Head of caudate nucleus (tissue), 42 donors: ENCODE results near the gene TBCA.

Experiments used
- DNase-seq, 42 donors: peaks; one replicate each; pipeline versions ENCODE4 v3.0.0 to v3.0.0-alpha.2; 2020 to 2021; ENCODE audit warnings: mixed read lengths in 7 of 42
- intact Hi-C: fragments of 100-400 bp; cut with DNase I; formaldehyde crosslinking; loops from one replicate; pipeline ENCODE4 v1.15.0; 2022

Gene TBCA

DNA sequence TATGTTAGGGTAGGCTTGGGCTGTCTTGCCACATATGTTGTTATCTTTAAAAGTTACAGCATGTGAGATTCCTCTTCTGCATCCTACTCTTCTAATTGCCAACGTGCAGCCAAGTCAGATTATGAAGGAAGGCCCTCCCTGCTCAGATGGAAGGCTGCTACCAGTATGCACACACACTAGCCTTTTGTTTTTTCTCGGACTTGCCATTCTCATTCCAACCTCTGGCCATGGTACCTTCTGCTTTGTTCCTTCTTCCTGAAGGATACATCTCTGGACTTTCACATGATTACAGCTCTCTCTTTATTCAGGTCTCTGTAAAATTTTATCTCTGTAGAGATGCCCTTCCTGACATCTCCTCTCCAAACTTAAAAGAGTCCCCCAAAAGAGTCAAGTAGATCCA is 124.8 kb downstream of the TBCA start:
- DNase-seq: no peak
- intact Hi-C loops: no loop called here

DNA sequence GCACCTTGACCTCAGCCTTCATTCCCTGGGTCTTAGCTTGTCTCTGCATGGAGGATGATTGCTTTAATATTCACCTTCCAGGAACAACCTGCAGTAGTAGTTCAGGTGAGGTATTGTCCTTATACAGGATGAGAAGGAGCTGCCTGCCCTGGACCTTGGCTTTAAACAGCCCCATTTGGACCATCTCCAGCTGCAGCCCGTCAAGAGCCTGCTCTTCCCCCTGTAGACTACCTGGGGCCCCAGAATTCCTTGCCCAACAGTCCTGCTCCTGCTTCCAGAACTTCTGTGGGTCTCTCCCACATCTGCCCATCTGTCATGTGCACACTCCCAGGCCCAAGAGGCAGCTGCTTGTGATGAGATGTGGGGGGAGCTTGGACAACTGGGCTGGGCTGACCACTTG is 125.5 kb downstream of the TBCA start:
- intact Hi-C loops: no loop called here

DNA sequence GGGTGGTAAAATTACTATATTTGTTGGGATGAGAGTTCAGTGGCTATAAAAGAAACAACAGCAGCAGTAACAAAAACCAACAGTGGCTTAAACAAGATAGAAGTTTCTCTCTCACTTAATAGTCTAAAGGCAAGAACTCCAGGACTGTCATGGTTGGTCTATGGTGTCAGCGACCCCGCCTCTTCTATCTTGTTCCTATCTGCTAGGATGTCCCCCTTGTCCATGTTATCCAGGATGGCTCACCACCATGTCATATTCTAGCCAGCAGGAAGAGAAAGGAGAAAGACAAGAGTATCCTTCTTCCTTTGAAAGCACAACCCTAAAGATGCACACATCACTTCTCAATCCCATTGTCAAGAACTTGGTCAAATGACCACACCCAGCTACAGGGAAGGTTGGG is 126.4 kb downstream of the TBCA start:
- intact Hi-C loops: loop anchor here (5.0 to 10.0 kb wide), 3 partner anchors 128 to 345 kb away; partner anchors contain the start of gene TBCA
- no peak for DNase-seq

More for the DNA sequence above, 125.5 kb downstream of the TBCA start:
- DNase-seq: no peak

DNA sequence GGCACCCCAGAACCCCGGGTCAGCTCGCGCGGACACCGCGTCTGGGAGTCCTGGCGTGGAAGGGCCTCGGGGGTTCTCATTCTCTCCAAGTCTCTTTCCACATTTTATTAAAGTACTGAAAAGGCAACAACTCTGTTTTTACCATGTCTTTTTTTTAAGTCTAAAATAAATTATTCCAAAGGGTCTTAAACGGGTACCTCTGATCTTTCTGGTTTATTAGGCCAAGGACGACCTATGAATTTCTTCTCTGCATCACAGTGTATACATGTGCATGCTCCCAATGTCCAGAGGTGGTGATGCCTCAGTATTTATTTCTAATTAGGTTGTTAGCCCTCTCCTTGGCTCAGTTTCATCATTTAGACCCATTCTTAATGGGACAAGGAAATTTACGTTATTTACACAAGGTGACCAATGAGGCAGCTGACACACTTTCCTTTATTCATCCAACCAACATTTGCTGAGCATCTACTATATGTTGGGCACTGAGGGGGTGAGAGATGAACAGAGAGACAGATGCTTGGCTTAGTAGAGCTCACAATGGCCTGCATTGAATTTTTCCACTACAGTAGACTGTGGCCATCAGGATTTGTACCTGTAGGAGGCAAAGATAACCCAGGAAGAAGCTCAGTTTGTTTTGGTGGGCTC is 130.0 kb downstream of the TBCA start:
- DNase-seq: no peak
- intact Hi-C loops: loop anchor here (5.0 to 10.0 kb wide), 3 partner anchors 131 to 349 kb away; partner anchors contain the start of gene TBCA

DNA sequence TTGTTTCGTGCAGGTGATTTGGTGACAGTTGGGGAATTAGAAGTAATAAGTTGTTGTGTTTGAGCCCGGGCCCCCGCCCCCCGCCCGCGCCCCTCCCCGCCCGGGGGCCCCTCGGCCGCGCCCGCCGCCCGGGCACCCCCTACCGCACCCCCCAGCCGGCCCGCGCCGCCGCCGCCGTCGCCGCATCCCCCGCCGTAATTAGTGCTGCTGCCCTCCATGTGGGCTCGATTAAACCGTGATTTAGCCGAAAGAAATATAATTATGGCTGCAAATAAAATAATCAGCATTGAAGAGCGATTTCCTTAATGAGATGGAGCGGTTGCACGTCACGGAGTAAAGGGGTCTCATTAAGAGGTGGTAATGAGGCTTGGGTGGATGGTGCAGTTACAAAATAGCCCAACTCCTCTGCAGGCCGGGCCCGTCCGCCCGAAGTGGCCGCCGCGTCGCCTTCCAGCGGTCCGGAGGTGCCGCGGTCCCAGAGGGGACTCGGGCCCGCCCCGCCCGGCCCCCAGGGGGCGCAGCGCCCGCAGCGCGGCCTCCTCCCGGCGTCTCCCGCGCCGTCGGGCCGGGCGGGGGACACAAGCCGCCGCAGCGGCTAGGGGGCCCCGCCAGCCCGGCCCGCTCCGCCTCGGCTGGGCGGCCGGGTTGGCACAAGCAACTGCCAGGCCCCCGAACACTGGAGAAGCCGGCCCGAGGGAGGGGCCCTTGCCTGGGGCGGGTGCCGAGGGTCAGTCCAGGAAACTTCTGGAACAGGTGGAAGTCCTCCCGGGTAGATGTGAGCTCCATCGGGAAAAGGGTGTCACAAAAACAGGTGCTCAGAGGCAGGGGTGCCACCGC is 130.8 kb downstream of the TBCA start:
- peak in 30 of 42 donors; percentile 13 to 72 (median 44) for DNase-seq
- intact Hi-C loops: loop anchor here (5.0 to 10.0 kb wide), 3 partner anchors 132 to 349 kb away; partner anchors contain the start of gene TBCA

DNA sequence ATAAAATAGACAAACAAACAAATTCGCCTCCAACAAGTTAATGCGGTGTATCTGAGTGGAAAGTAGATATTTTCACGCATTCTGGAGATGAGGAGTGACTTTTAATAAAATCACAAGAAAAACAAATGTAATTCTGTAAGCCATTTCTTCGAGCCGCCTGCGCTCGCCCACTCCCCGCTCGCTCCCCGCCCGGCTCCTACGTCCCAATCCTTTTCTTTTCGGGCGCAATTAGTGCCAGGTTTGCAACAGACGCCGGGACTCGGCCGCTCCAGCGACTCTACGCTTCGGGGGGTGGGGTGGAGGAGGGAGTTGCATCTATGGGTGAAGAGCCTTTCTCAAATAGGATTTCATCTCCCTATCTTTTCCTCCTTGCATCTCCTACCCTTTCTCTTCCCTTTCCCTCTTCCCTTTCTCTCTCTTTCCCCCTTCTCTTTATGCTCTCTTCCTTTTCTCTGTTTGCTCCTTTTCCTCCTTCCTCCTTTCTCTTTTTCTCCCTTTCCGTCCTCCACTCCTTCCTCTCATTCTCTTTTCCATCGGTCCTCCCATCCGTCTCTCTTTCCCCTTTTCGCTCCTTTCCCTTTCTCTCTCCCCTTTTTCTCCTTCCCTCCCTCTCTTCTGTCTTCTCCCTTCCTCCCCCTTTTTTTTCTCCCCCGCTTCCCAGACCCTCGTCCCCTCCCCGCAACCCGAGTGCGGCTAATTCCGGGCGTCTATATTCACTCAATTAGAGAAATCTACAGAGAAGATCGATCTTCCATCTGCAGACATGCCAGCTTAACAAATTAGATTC is 131.6 kb downstream of the TBCA start:
- DNase-seq: no peak
- intact Hi-C loops: loop anchor here (5.0 to 10.0 kb wide), 3 partner anchors 133 to 350 kb away; partner anchors contain the start of gene TBCA

DNA sequence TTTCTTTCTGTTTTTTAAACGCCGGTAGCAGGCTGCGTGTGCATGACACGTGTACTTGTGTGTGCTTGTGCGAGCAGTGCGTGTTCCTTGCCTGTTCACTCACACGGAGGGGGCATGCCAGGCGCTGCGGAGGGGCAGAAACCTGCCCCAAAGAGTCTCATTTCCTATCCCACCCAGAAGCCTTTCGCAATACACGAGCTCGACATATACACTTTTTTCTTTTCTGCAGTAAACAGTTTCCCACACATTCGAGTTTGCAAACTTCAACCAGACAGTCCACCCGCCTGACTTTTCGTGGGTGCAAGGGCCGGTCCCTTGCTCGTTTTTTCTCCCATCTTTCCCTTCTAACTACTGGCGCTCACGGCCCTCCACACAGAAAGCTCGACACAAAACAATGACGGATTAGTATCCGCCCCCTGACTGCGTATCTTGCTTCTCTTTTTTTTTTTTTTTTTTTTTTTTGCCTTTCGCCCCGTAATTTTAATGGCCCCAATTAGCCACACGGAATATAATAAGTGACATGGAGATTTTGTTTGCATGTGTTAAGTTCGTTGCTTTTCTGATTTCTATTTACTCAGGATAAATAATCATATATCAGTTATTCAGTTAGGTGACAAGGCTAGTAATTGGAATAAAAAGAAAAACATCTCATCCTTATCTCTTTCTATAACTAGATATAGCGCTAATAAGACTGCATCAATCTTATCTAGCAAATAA is 132.3 kb downstream of the TBCA start:
- intact Hi-C loops: loop anchor here (10.0 kb wide), 2 partner anchors 201 to 351 kb away; no protein-coding TSS in a partner anchor
- DNase-seq: no peak

DNA sequence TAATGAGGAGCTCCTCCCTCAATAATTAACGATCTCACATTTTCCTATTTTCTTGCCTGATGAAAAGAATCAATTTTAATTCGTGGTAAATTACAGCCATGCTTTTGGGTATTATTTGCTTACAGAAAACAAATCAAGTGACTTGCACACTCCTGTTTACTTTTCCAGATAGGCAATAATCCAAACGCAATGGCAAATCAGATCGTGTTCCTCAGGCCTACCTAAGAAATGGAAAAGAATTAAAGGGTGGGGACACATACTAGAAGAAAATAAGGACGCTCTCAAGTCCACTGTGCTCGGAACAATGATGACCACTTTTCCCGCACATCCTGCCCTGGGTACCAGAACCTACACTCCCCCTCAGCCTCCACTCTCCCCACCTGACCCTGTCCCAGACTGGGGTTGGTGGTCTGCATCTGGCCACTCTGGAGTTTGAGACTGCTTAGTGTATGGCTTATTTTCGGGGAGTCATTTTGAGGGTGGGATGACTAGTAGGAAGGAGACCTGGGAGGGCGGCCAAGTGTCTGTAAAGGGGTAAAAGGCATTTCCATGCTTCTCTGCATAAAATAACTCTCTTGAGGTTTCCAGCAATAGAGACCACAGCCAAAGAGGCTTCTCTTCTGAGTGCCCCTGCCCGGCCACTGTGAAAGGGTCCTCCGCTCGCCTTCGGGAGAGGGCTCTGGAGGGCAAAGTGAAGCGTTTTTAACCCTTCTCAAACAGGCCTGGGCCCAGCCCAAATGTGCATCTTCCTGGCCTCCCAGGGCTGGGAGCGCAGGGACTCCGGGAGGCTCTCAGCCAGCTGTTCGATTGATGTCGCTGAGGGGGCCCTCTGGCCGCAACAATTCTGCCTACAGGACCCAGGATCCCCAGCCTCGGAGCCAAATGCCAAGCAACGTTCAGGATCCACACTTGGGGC is 133.1 kb downstream of the TBCA start:
- DNase-seq: no peak
- intact Hi-C loops: loop anchor here (10.0 kb wide), 2 partner anchors 202 to 352 kb away; no protein-coding TSS in a partner anchor

DNA sequence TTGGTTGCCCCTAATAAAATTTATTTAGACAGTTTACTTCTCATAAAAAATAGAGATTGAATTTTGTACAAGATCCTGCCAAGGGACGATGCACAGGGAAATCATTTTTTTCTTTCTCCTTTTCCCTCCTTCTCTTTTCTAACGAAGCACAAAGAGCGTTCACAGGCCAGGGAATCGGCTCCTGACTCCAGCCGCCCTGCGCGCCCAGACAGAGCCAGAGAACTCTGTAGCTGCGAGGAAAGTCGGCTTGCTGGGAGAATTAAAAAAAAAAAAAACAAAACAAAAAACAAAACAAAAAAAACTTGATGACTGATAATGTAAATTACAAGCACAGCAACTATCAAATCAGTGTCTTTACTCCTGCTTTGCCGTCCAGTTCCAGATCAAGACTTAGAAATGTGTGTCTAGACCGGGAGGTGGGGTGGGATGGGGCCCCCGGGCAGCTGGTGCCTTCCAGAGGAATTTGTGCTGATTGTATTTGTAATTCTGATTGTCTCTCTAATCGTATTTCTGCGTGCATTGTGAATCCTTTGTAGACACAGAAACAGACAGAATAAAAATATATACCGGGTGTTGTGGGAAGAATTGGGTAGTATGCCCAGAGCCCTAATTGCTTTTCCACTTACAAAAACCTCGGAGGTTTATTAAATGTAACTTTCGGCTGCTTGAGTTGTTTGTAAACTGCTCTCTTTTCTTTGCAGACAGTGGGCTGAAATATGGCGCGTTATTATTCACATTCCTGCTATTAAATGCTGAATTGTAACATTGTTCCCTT is 134.0 kb downstream of the TBCA start:
- no peak for DNase-seq
- intact Hi-C loops: loop anchor here (10.0 kb wide), 2 partner anchors 203 to 353 kb away; no protein-coding TSS in a partner anchor

DNA sequence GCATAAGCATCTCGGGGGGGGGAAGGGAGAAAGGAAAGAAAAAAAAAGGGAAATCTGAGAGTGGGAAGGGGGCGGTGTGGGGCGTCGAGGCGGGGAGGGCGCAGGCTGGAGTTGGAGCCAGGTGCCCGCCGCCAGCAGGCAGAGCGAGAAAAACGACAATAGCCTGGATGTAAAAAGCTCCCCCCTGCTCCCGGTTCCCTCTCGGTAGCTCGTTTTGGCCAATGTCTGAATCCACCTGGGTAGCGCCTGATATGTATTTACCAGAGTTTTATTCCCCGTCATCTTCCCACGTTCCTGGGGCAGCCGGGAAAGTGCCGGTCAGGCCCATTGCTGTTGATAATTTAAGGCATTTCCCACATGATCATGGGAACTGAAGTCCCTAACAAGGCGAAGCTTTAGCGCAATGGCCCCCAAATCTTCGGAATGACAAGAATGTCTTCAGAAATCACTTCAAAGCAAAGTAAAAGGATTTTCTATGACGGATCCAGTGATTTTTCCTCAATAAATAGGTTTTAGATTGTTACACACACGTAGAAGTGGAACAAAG is 134.7 kb downstream of the TBCA start:
- DNase-seq: no peak
- intact Hi-C loops: loop anchor here (10.0 kb wide), 2 partner anchors 203 to 353 kb away; no protein-coding TSS in a partner anchor
